HEK293 (cell line): ENCODE measurements around the gene VEZT.

Experiments used
- CTCF ChIA-PET: fragments of 350-600 bp; formaldehyde crosslinking; extraction: SDS; loops from one replicate; lab custom pipeline; 2021; ENCODE audit warnings: antibody characterized with exemption; lab: Yijun Ruan, JAX
- POLR2A ChIA-PET: fragments of 300-600 bp; formaldehyde crosslinking; extraction: SDS; loops from one replicate; lab custom pipeline; 2020; ENCODE audit warnings: antibody characterized with exemption, inconsistent platforms; lab: Yijun Ruan, JAX
- H3K27ac ChIP-seq: fragments of 200-500 bp; sonication (Bioruptor generic); 2 replicates; pipeline ENCODE4 v1.5.1; 2014; ENCODE audit warnings: low read depth, low read length, control low read depth, inconsistent platforms; ENCODE audit errors: extremely low read depth
- H3K36me3 ChIP-seq, 2 experiments: fragments of 200-500 bp in 1 of 2; sonication (Bioruptor generic) in 1 of 2; 1 replicate in 1 of 2; 2 replicates in 1 of 2; pipeline ENCODE4 v1.5.1; 2014 to 2017; ENCODE audit warnings: inconsistent platforms in 2 of 2, low read length in 2 of 2; ENCODE audit not compliant: control insufficient read depth in 2 of 2, insufficient read depth in 1 of 2
- H3K4me1 ChIP-seq: fragments of 200-500 bp; sonication (Bioruptor generic); 2 replicates; pipeline ENCODE4 v1.5.1; 2014; ENCODE audit warnings: mild to moderate bottlenecking, low read length, inconsistent platforms; ENCODE audit not compliant: control insufficient read depth, insufficient read depth
- H3K4me3 ChIP-seq: 2 replicates; pipeline ENCODE4 v1.5.1; 2011; ENCODE audit warnings: low read depth, mild to moderate bottlenecking, control low read depth, low read length, moderate library complexity
- H3K9me3 ChIP-seq: fragments of 200-500 bp; sonication (Bioruptor generic); 2 replicates; pipeline ENCODE4 v1.5.1; 2014; ENCODE audit warnings: low read depth, low read length, inconsistent platforms; ENCODE audit not compliant: control insufficient read depth, insufficient read depth
- GLI2 ChIP-seq: fragments of 450-650 bp; formaldehyde crosslinking; IDR thresholded peaks from 2 replicates; pipeline ENCODE4; 2017; ENCODE audit warnings: missing biosample characterization, missing genetic modification characterization, low read depth, borderline replicate concordance
- GLI4 ChIP-seq: fragments of 450-650 bp; formaldehyde crosslinking; IDR thresholded peaks from 2 replicates; pipeline ENCODE4 v1.5.1; 2016; ENCODE audit warnings: missing biosample characterization, missing genetic modification characterization
- SP3 ChIP-seq: fragments of 450-650 bp; formaldehyde crosslinking; IDR thresholded peaks from 2 replicates; pipeline ENCODE4 v1.5.1; 2016; ENCODE audit warnings: missing biosample characterization, missing genetic modification characterization
- ZBTB48 ChIP-seq: fragments of 450-650 bp; formaldehyde crosslinking; IDR thresholded peaks from 2 replicates; pipeline ENCODE4 v1.5.1; 2016; ENCODE audit warnings: missing biosample characterization, missing genetic modification characterization
- ZNF10 ChIP-seq: fragments of 450-650 bp; formaldehyde crosslinking; IDR thresholded peaks from 2 replicates; pipeline ENCODE4 v1.5.1; 2017; ENCODE audit warnings: missing biosample characterization, missing genetic modification characterization
- ZNF148 ChIP-seq: fragments of 450-650 bp; formaldehyde crosslinking; IDR thresholded peaks from 2 replicates; pipeline ENCODE4 v1.5.0; 2017; ENCODE audit warnings: missing biosample characterization, missing genetic modification characterization, borderline replicate concordance
- ZNF184 ChIP-seq: fragments of 450-650 bp; IDR thresholded peaks from 2 replicates; pipeline ENCODE4 v1.5.1; 2018; ENCODE audit warnings: missing biosample characterization, mild to moderate bottlenecking, missing genetic modification characterization
- ZNF2 ChIP-seq: fragments of 450-650 bp; formaldehyde crosslinking; IDR thresholded peaks from 2 replicates; pipeline ENCODE4 v1.5.1; 2016; ENCODE audit warnings: missing biosample characterization, missing genetic modification characterization
- ZNF548 ChIP-seq: fragments of 450-650 bp; formaldehyde crosslinking; IDR thresholded peaks from 2 replicates; pipeline ENCODE4 v1.5.1; 2016; ENCODE audit warnings: missing biosample characterization, missing genetic modification characterization
- ZNF560 ChIP-seq: fragments of 450-650 bp; formaldehyde crosslinking; IDR thresholded peaks from 2 replicates; pipeline ENCODE4 v1.5.1; 2017; ENCODE audit warnings: missing biosample characterization, missing genetic modification characterization, borderline replicate concordance
- ZNF580 ChIP-seq: fragments of 450-650 bp; formaldehyde crosslinking; IDR thresholded peaks from 2 replicates; pipeline ENCODE4 v1.5.1; 2016; ENCODE audit warnings: missing biosample characterization, missing genetic modification characterization
- ZNF768 ChIP-seq: fragments of 450-650 bp; formaldehyde crosslinking; IDR thresholded peaks from 2 replicates; pipeline ENCODE4 v1.5.1; 2018; ENCODE audit warnings: missing biosample characterization, mild to moderate bottlenecking, missing genetic modification characterization
- ZNF776 ChIP-seq: fragments of 450-650 bp; formaldehyde crosslinking; IDR thresholded peaks from 2 replicates; pipeline ENCODE4 v1.5.0; 2017; ENCODE audit warnings: missing biosample characterization, missing genetic modification characterization, borderline replicate concordance
- TF ChIP-seq, protein P1 (sequence below): fragments of 450-650 bp; formaldehyde crosslinking; IDR thresholded peaks from 2 replicates; pipeline ENCODE4 v1.5.1; 2016; ENCODE audit warnings: missing biosample characterization, missing genetic modification characterization
- TF ChIP-seq, protein P2 (sequence below): fragments of 450-650 bp; formaldehyde crosslinking; IDR thresholded peaks from 2 replicates; pipeline ENCODE4 v1.5.1; 2016; ENCODE audit warnings: missing biosample characterization, missing genetic modification characterization

The VEZT gene

DNA sequence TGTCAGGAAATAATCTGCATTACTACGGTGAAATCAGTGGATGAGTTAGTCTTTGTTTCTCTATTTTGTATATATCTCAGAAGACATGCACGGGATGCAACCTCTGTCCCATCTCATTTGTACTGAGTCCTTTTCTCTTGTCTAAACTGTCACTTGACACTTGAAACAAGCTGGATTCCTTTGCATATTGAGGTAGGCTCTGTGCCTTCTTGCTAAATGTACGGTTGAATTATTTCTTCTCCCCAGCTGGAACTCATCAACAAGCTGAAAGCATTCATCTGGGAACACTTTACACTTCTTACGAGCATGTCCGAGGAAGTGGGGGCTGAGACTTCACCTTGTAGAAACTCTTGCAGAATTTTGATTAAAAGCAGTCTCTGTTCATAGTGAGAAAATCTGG is 119.5 kb downstream of the VEZT start:
- Histone ChIP-seq H3K4me1 (no peaks in the 10 kb centered on the region), H3K27ac (no peak overlapping the region), H3K9me3 (no peaks in the 10 kb centered on the region), H3K36me3 (no peaks in the 10 kb centered on the region), H3K4me3 (no peak overlapping the region)
- ChIA-PET POLR2A (interaction anchor here (1.2 kb wide), 1 partner anchor 9 kb away, joined by 3 read pairs; no protein-coding TSS in a partner anchor), CTCF (interaction anchor here (0.6 to 0.7 kb wide), 2 partner anchors 57 to 120 kb away, joined by 3 to 4 read pairs; partner anchors contain the start of gene VEZT)
- TF ChIP-seq, protein P1, sequence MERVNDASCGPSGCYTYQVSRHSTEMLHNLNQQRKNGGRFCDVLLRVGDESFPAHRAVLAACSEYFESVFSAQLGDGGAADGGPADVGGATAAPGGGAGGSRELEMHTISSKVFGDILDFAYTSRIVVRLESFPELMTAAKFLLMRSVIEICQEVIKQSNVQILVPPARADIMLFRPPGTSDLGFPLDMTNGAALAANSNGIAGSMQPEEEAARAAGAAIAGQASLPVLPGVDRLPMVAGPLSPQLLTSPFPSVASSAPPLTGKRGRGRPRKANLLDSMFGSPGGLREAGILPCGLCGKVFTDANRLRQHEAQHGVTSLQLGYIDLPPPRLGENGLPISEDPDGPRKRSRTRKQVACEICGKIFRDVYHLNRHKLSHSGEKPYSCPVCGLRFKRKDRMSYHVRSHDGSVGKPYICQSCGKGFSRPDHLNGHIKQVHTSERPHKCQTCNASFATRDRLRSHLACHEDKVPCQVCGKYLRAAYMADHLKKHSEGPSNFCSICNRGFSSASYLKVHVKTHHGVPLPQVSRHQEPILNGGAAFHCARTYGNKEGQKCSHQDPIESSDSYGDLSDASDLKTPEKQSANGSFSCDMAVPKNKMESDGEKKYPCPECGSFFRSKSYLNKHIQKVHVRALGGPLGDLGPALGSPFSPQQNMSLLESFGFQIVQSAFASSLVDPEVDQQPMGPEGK (tag by site-specific recombination), result no peak
- TF ChIP-seq ZNF580 (no peak), ZNF184 (tag by site-specific recombination) (no peak), ZNF776 (tag by site-specific recombination) (no peak), ZNF560 (tag by site-specific recombination) (no peak), ZBTB48 (tag by site-specific recombination) (no peak), SP3 (tag by site-specific recombination) (no peak), GLI4 (tag by site-specific recombination) (no peak), ZNF10 (no peak), ZNF548 (no peak)

GRCh38 chr12:95339086-95339788 is 121.6 kb downstream of the VEZT start:
- Histone ChIP-seq H3K36me3 (no peaks in the 10 kb centered on the region), H3K27ac (no peak overlapping the region), H3K9me3 (no peaks in the 10 kb centered on the region), H3K4me1 (no peaks in the 10 kb centered on the region), H3K4me3 (no peak overlapping the region)
- TF ChIP-seq, protein P2, sequence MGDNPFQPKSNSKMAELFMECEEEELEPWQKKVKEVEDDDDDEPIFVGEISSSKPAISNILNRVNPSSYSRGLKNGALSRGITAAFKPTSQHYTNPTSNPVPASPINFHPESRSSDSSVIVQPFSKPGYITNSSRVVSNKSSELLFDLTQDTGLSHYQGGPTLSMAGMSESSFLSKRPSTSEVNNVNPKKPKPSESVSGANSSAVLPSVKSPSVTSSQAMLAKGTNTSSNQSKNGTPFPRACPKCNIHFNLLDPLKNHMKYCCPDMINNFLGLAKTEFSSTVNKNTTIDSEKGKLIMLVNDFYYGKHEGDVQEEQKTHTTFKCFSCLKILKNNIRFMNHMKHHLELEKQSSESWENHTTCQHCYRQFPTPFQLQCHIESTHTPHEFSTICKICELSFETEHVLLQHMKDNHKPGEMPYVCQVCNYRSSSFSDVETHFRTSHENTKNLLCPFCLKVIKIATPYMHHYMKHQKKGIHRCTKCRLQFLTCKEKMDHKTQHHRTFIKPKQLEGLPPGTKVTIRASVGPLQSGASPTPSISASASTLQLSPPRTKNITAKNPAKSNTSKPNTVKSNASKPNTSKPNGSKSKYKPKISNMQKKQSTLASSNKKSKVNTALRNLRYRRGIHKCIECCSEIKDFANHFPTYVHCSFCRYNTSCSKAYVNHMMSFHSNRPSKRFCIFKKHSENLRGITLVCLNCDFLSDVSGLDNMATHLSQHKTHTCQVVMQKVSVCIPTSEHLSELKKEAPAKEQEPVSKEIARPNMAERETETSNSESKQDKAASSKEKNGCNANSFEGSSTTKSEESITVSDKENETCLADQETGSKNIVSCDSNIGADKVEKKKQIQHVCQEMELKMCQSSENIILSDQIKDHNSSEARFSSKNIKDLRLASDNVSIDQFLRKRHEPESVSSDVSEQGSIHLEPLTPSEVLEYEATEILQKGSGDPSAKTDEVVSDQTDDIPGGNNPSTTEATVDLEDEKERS (tag by site-specific recombination), result no peak
- no peak for TF ChIP-seq ZNF2 (tag by site-specific recombination)
- no peak for TF ChIP-seq ZNF148 (tag by site-specific recombination)
- no peak for TF ChIP-seq GLI2 (tag by site-specific recombination)
- TF ChIP-seq ZNF768 (tag by site-specific recombination), result 0 out of 2 replicates have a peak, but pooled peaks have one; percentile 59
- POLR2A ChIA-PET, result interaction anchor here (1.2 kb wide), 1 partner anchor 122 kb away, joined by 3 read pairs; the partner anchor contains the start of genes FGD6 and VEZT
- CTCF ChIA-PET, result no interaction called here
